ENCODE measurements around the gene SMPD2.

DNA sequence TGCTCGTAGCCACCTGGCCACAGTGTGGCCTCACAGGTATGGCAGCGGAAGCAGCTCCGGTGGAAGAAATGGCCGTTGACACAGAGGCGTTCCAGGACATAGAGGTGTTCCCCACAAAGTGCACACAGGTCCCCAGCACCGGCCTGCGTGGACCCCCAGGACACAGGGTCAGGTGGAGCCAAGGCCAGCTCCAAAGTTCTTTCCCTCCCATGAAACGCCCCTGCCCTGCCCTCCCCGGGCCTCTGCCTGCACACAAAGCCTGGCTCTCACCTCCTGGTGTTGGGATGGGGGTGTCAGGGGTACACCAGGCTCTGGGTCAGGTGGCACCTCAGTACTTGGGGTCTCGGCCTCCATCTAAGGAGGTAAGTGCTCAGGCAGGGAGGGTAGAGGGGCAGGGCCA, 6.6 kb downstream of the SMPD2 start:
- TF ChIP-seq, protein P1, sequence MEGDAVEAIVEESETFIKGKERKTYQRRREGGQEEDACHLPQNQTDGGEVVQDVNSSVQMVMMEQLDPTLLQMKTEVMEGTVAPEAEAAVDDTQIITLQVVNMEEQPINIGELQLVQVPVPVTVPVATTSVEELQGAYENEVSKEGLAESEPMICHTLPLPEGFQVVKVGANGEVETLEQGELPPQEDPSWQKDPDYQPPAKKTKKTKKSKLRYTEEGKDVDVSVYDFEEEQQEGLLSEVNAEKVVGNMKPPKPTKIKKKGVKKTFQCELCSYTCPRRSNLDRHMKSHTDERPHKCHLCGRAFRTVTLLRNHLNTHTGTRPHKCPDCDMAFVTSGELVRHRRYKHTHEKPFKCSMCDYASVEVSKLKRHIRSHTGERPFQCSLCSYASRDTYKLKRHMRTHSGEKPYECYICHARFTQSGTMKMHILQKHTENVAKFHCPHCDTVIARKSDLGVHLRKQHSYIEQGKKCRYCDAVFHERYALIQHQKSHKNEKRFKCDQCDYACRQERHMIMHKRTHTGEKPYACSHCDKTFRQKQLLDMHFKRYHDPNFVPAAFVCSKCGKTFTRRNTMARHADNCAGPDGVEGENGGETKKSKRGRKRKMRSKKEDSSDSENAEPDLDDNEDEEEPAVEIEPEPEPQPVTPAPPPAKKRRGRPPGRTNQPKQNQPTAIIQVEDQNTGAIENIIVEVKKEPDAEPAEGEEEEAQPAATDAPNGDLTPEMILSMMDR (conservative IDR thresholded peaks at IDR 0.05) = no peak
- TF ChIP-seq ZFX (IDR thresholded peaks at IDR 0.05) = no peak

Data from C4-2B (cell line).